ENCODE measurements around the gene PPP2R2C.

DNA sequence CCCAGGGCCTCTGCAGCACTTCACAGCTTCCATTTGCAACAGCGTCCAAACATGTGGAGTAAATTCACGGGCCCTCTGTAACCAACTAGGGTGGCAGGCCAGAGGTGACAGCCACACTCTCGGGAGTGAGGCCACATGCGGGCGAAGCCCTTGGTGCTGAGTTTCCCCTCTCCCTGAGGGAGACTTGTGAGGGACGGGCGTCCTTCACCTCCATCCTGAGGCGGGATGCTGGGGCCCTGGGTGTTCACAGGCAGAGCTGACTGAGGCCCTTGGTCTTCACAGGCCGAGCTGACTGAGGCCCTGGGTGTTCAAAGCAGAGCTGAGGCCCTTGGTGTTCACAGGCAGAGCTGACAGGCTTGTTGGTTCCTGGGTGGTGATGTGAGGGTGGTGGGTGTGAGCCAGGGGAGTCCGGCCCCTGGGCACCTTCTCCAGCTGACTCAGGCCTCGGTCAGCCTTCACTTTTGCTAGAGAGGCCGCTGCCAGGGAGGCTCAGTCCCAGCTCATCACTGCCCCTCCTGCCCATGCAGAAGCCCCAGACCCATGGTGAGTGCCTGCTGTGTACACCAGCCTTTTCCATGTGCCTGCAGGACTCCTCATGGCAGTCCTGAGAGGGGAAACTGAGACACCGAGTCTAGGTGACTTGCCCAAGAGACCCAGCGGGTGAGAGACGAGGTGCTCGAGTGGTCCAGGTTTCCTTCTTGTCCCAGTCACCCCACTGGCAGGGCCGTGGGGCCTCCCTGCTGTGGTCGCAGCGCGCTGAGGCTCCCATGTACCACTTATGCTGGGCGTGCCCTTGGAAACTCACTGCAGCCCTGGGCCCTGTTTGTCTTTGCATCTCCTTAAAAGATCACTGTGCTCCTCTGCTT, 194.2 kb downstream of the PPP2R2C start:
- TF ChIP-seq ARNT (IDR thresholded peaks at IDR 0.05) (no peak), SUZ12 (IDR thresholded peaks at IDR 0.05) (no peak), L3MBTL2 (conservative IDR thresholded peaks at IDR 0.05) (no peak), BHLHE40 (IDR thresholded peaks at IDR 0.05; ENCODE audit: borderline replicate concordance) (no peak), FOXA1 (IDR thresholded peaks at IDR 0.05) (no peak)

Data from HEK293T (cell line).